HG03175 (cell line): ENCODE data around the gene SELENOO.

ENCODE experiments used
- ATAC-seq: cut with Tn5 transposase; IDR thresholded peaks from one replicate; pipeline ENCODE4 v1.9.1; 2021; ENCODE audit warnings: mild to moderate bottlenecking, moderate library complexity; ENCODE audit not compliant: unreplicated experiment

The SELENOO gene

GRCh38 chr22:50252082-50253045, 51.6 kb downstream of the SELENOO start:
- ATAC-seq, result no peak

- no peak for ATAC-seq
Observed at GRCh38 chr22:50253046-50253915, 52.5 kb downstream of the SELENOO start.

GRCh38 chr22:50253941-50254340, 53.1 kb downstream of the SELENOO start:
- ATAC-seq, result no peak

GRCh38 chr22:50255099-50255498, 54.3 kb downstream of the SELENOO start:
- no peak for ATAC-seq

GRCh38 chr22:50255607-50256006, 54.8 kb downstream of the SELENOO start:
- no peak for ATAC-seq

- ATAC-seq, result no peak
Observed at GRCh38 chr22:50256258-50256862, 55.5 kb downstream of the SELENOO start.

- no peak for ATAC-seq
Observed at GRCh38 chr22:50257041-50257440, 56.2 kb downstream of the SELENOO start.

- ATAC-seq, result no peak
Observed at GRCh38 chr22:50257451-50258360, 56.9 kb downstream of the SELENOO start.

GRCh38 chr22:50258361-50259292, 57.8 kb downstream of the SELENOO start:
- no peak for ATAC-seq

GRCh38 chr22:50259302-50259701, 58.5 kb downstream of the SELENOO start:
- no peak for ATAC-seq

GRCh38 chr22:50260434-50260800, 59.6 kb downstream of the SELENOO start:
- ATAC-seq, result no peak

- no peak for ATAC-seq
Observed at GRCh38 chr22:50260801-50261614, 60.2 kb downstream of the SELENOO start.

GRCh38 chr22:50261615-50262459, 61.0 kb downstream of the SELENOO start, which contains the start of gene MAPK12:
Gene MAPK12 (minus strand): TSS chr22:50261683. CDS start chr22:50261509, 174 bp downstream.
- no peak for ATAC-seq

- ATAC-seq, result no peak
Observed at GRCh38 chr22:50262460-50262911, 61.7 kb downstream of the SELENOO start.

GRCh38 chr22:50262973-50263617, 62.3 kb downstream of the SELENOO start:
- no peak for ATAC-seq

- ATAC-seq, result no peak
Observed at GRCh38 chr22:50264104-50264745, 63.4 kb downstream of the SELENOO start.
